Inferior parietal cortex (tissue), 1 donor: ENCODE results near the gene CPLX3.

Experiments used
- DNase-seq: peaks from one replicate; pipeline ENCODE4 v3.0.0-alpha.2; 2016; ENCODE audit errors: extremely low spot score

CPLX3 gene

GRCh38 chr15:74870436-74871215 lies 44.2 kb downstream of the CPLX3 start:
- DNase-seq = no peak

GRCh38 chr15:74872702-74873035 lies 46.2 kb downstream of the CPLX3 start:
- no peak for DNase-seq

GRCh38 chr15:74873036-74873755 lies 46.8 kb downstream of the CPLX3 start, which contains the start of gene SCAMP2:
TSS of gene SCAMP2 (minus strand) at chr15:74873365. CDS start at chr15:74873255, 110 bp downstream.
- peak; percentile 93 for DNase-seq

GRCh38 chr15:74873756-74874424 lies 47.5 kb downstream of the CPLX3 start:
- no peak for DNase-seq

- DNase-seq = no peak
These were observed 51.8 kb downstream of the CPLX3 start for GRCh38 chr15:74878273-74878672.
